Type B pancreatic cell (in vitro differentiated cells): Measurements from ENCODE around the gene AFF3. TPM values are rescaled to one million over a fixed set of nuclear protein-coding genes. Genes with fewer than 3 reads are reported as not detected.
"Not testable (repeated sequence)": the region's sequence is repeated elsewhere in the genome, so short reads cannot be mapped to it uniquely, and the experiment has no call there.

Experiments
- DNase-seq: peaks from one replicate; pipeline ENCODE4 v3.0.0; 2021; ENCODE audit warnings: mixed read lengths; ENCODE audit not compliant: unreplicated experiment; ENCODE audit errors: extremely low spot score
- H3K27ac Mint-ChIP-seq: 2 replicates; pipeline ENCODE4 v1.8.0; 2021; ENCODE audit warnings: mild to moderate bottlenecking, mixed read lengths
- H3K27me3 Mint-ChIP-seq: 2 replicates; pipeline ENCODE4 v1.8.0; 2021; ENCODE audit warnings: mixed read lengths
- H3K36me3 Mint-ChIP-seq: 2 replicates; pipeline ENCODE4 v1.8.0; 2021; ENCODE audit warnings: mixed read lengths
- H3K4me1 Mint-ChIP-seq: one replicate; pipeline ENCODE4 v1.8.0; 2021; ENCODE audit warnings: mixed read lengths; ENCODE audit not compliant: unreplicated experiment
- H3K4me3 Mint-ChIP-seq: 2 replicates; pipeline ENCODE4 v1.8.0; 2021; ENCODE audit warnings: mild to moderate bottlenecking, mixed read lengths
- H3K9me3 Mint-ChIP-seq: 2 replicates; pipeline ENCODE4 v1.8.0; 2021; ENCODE audit warnings: mixed read lengths
- total RNA-seq: library from RNA; stranded (reverse); gene quantifications from 2 replicates; pipeline ENCODE4 v1.2.1, GENCODE V29; 2021; ENCODE audit warnings: low replicate concordance
- TF ChIP-seq, protein P1 (sequence below): fragments of 200-600 bp; sonication (generic); conservative IDR thresholded peaks from 2 replicates; pipeline ENCODE4 v1.5.0; 2021; ENCODE audit warnings: antibody characterized with exemption, mild to moderate bottlenecking

Gene AFF3
- total RNA-seq, 1 donor from 2014 or later, result 29.2 TPM

DNA sequence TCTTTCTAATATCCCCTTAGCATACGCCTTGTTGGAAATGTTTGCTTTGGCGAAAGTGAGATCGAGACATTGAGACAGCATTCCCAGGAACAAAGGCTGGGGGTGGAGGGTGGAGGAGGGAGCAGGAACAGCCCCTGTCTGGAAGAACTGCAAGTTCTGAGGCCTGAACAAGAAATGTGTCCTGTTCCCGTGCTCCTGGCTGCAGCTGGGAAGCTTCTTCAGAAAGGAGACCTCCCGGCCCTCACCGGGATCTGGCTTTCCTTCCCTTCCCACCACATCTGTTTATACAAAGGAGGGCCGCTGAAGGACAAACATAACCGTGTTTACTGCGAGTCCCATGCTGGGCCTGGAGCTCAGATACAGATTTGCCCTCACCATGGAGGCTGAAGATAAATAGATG, 35.9 kb downstream of the AFF3 start:
- no peak overlapping the region for H3K27ac Mint-ChIP-seq
- DNase-seq, result no peak

DNA sequence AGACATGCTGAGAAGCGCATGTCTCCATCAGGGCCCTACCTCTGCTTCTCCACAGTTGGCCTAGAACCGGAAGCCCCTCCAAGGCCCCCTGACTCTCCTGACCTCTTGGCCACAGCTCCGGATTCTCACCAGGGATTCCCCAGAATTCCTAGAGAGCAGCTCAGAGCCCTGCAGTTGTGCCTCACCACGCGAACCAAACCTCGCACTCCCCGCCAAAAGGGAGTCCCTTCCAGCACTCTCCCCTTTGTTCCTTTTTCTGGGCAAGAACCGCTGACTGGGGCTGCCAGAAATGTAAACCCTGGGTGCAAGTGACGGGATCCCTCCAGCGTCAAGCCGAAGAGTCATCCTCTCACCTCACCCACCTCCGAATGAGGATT, 36.7 kb downstream of the AFF3 start:
- no peaks in the 10 kb centered on the region for H3K36me3 Mint-ChIP-seq
- TF ChIP-seq, protein P1, sequence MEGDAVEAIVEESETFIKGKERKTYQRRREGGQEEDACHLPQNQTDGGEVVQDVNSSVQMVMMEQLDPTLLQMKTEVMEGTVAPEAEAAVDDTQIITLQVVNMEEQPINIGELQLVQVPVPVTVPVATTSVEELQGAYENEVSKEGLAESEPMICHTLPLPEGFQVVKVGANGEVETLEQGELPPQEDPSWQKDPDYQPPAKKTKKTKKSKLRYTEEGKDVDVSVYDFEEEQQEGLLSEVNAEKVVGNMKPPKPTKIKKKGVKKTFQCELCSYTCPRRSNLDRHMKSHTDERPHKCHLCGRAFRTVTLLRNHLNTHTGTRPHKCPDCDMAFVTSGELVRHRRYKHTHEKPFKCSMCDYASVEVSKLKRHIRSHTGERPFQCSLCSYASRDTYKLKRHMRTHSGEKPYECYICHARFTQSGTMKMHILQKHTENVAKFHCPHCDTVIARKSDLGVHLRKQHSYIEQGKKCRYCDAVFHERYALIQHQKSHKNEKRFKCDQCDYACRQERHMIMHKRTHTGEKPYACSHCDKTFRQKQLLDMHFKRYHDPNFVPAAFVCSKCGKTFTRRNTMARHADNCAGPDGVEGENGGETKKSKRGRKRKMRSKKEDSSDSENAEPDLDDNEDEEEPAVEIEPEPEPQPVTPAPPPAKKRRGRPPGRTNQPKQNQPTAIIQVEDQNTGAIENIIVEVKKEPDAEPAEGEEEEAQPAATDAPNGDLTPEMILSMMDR, result no peak
- H3K27me3 Mint-ChIP-seq, result peaks cover 49% of the 10 kb centered on the region
- H3K9me3 Mint-ChIP-seq, result no peaks in the 10 kb centered on the region
- peaks cover 40% of the 10 kb centered on the region for H3K4me1 Mint-ChIP-seq
- H3K4me3 Mint-ChIP-seq, result peak overlapping the region; percentile 88
- H3K27ac Mint-ChIP-seq, result peak overlapping the region; percentile 64
- no peak for DNase-seq

More for the DNA sequence above, 35.9 kb downstream of the AFF3 start:
- peaks cover 49% of the 10 kb centered on the region for H3K27me3 Mint-ChIP-seq
- no peaks in the 10 kb centered on the region for H3K36me3 Mint-ChIP-seq
- peak overlapping the region; percentile 19 for H3K4me3 Mint-ChIP-seq
- no peaks in the 10 kb centered on the region for H3K9me3 Mint-ChIP-seq
- TF ChIP-seq, protein P1, result no peak
- peaks cover 40% of the 10 kb centered on the region for H3K4me1 Mint-ChIP-seq

DNA sequence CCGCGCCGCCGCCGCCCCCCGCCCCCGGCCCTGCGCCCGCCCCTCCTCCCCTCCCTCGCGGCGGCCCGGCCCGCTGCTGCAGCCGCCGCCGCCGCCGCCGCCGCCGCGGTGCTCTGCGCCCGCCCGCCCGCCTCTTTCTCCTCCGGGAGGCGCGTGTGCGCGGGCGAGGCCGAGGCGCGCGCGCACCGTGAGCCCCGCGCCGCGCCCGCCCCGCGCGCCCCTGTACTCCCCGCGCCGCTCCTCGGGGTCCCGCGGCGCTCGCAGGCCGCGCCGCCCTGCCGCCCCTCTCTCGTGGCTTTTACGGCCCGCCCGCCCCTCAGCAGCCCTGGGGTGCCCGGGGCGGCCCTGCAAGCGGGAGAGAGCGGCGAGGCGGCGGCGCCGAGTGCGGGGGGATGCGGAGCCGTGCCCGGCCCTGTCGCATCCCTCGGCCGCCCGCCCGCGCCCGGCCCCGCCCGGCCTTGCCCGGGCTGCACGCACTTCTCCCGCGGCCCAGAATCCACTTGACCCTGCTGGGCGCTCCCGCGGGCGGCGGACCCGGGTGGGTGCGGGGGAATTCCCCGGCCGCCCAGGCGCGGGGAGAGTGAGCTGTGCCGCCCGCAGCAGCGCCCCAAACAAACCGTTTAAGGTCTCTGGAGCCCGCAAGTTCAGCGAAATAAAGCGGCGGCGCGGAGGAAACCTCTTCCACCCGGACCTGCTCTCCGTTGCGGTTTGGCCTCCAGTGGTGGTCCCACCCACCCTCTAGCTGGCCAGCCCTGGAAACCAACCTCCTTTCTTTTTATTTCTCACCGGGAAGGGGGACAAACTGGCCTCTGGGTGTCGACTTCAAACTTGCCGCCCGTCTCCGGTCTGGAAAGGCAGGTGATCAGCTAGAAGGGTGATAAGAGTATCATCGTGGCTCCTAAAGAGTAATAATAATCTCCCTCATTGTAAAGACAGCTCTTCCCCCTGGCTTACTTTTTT, 37.4 kb downstream of the AFF3 start:
- peaks cover 36% of the 10 kb centered on the region for H3K4me1 Mint-ChIP-seq
- peak overlapping the region; percentile 88 for H3K4me3 Mint-ChIP-seq
- H3K36me3 Mint-ChIP-seq, result no peaks in the 10 kb centered on the region
- TF ChIP-seq, protein P1, result no peak
- H3K27ac Mint-ChIP-seq, result peak overlapping the region; percentile 64
- H3K27me3 Mint-ChIP-seq, result peaks cover 43% of the 10 kb centered on the region
- no peak for DNase-seq
- no peaks in the 10 kb centered on the region for H3K9me3 Mint-ChIP-seq

DNA sequence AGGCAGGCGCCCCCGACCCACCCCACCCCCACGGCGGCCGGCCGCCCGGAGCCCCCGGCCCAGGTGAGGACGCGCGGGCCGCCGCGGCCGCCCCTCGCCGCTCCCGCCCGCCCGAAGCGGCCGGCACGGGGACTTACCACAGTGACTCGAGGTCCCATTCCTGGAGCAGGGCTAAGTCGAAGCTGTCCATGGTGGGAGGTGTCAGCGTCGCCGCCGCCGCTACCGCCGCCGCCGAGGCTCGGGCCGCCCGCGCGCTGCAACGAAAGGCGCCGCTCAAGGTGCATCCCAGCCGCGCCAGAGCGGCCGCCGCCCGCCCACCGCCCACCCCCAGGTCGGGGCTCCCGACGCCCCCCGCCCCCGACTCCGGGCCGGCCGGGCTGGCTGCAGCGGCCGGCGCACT, 38.1 kb downstream of the AFF3 start:
- not testable (repeated sequence) for DNase-seq, H3K36me3 Mint-ChIP-seq, H3K9me3 Mint-ChIP-seq, H3K4me3 Mint-ChIP-seq, H3K27ac Mint-ChIP-seq
- Mint-ChIP-seq H3K4me1 (peaks cover 30% of the 10 kb centered on the region), H3K27me3 (peaks cover 37% of the 10 kb centered on the region)

GRCh38 chr2:100103527-100104252, 38.7 kb downstream of the AFF3 start:
- not testable (repeated sequence) for H3K36me3 Mint-ChIP-seq, H3K27ac Mint-ChIP-seq, H3K9me3 Mint-ChIP-seq, DNase-seq
- peaks cover 37% of the 10 kb centered on the region for H3K27me3 Mint-ChIP-seq
- H3K4me1 Mint-ChIP-seq, result peaks cover 30% of the 10 kb centered on the region
- H3K4me3 Mint-ChIP-seq, result peak overlapping the region; percentile 86

GRCh38 chr2:100102466-100103180, 39.8 kb downstream of the AFF3 start:
- Mint-ChIP-seq H3K27me3 (peaks cover 28% of the 10 kb centered on the region), H3K4me1 (peaks cover 20% of the 10 kb centered on the region), H3K4me3 (peak overlapping the region; percentile 86)
- not testable (repeated sequence) for DNase-seq, H3K27ac Mint-ChIP-seq, H3K9me3 Mint-ChIP-seq, H3K36me3 Mint-ChIP-seq

DNA sequence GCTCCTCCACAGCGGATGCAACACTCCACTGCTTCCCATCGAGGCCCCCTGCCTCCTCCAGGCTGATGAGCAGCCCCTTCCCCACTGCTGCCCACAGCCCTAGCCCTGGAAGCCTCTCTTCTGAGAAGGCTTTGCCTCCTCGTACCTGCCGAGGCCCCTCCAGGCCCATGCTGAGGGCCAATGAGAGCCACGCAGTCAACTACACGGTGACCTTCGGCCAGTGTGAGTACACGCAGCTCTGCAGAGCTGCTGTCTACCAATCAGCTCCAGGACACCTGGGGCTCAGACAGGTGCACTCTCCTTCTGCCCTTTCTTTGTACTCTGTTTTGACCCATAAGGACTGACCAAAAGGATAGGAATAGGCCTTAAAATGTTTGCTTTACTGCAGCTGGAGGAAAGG, 43.5 kb downstream of the AFF3 start:
- H3K4me3 Mint-ChIP-seq, H3K4me1 Mint-ChIP-seq, H3K36me3 Mint-ChIP-seq, H3K27ac Mint-ChIP-seq, H3K27me3 Mint-ChIP-seq, H3K9me3 Mint-ChIP-seq, DNase-seq: not testable (repeated sequence)

GRCh38 chr2:100097611-100098294, 44.6 kb downstream of the AFF3 start:
- DNase-seq, H3K27ac Mint-ChIP-seq, H3K27me3 Mint-ChIP-seq, H3K36me3 Mint-ChIP-seq, H3K9me3 Mint-ChIP-seq, H3K4me3 Mint-ChIP-seq, H3K4me1 Mint-ChIP-seq: not testable (repeated sequence)

GRCh38 chr2:100095845-100096244, 46.5 kb downstream of the AFF3 start:
- not testable (repeated sequence) for DNase-seq, H3K4me3 Mint-ChIP-seq, H3K27me3 Mint-ChIP-seq, H3K36me3 Mint-ChIP-seq, H3K27ac Mint-ChIP-seq, H3K9me3 Mint-ChIP-seq, H3K4me1 Mint-ChIP-seq

GRCh38 chr2:100091807-100092206, 50.6 kb downstream of the AFF3 start:
- H3K9me3 Mint-ChIP-seq, H3K27ac Mint-ChIP-seq, H3K4me1 Mint-ChIP-seq, H3K4me3 Mint-ChIP-seq, H3K36me3 Mint-ChIP-seq, H3K27me3 Mint-ChIP-seq, DNase-seq: not testable (repeated sequence)
